Raji (cell line): Measurements from ENCODE around the gene PLEKHG4B.

Experiments
- POLR2A ChIP-seq: IDR thresholded peaks from 2 replicates; pipeline ENCODE4 v1.6.1; 2011; ENCODE audit warnings: low read depth, low read length, control low read depth; ENCODE audit not compliant: insufficient read depth

PLEKHG4B gene, protein sequence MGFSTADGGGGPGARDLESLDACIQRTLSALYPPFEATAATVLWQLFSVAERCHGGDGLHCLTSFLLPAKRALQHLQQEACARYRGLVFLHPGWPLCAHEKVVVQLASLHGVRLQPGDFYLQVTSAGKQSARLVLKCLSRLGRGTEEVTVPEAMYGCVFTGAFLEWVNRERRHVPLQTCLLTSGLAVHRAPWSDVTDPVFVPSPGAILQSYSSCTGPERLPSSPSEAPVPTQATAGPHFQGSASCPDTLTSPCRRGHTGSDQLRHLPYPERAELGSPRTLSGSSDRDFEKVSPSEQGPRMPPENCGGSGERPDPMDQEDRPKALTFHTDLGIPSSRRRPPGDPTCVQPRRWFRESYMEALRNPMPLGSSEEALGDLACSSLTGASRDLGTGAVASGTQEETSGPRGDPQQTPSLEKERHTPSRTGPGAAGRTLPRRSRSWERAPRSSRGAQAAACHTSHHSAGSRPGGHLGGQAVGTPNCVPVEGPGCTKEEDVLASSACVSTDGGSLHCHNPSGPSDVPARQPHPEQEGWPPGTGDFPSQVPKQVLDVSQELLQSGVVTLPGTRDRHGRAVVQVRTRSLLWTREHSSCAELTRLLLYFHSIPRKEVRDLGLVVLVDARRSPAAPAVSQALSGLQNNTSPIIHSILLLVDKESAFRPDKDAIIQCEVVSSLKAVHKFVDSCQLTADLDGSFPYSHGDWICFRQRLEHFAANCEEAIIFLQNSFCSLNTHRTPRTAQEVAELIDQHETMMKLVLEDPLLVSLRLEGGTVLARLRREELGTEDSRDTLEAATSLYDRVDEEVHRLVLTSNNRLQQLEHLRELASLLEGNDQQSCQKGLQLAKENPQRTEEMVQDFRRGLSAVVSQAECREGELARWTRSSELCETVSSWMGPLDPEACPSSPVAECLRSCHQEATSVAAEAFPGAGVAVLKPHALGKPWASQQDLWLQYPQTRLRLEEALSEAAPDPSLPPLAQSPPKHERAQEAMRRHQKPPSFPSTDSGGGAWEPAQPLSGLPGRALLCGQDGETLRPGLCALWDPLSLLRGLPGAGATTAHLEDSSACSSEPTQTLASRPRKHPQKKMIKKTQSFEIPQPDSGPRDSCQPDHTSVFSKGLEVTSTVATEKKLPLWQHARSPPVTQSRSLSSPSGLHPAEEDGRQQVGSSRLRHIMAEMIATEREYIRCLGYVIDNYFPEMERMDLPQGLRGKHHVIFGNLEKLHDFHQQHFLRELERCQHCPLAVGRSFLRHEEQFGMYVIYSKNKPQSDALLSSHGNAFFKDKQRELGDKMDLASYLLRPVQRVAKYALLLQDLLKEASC (N-terminal part only)

DNA sequence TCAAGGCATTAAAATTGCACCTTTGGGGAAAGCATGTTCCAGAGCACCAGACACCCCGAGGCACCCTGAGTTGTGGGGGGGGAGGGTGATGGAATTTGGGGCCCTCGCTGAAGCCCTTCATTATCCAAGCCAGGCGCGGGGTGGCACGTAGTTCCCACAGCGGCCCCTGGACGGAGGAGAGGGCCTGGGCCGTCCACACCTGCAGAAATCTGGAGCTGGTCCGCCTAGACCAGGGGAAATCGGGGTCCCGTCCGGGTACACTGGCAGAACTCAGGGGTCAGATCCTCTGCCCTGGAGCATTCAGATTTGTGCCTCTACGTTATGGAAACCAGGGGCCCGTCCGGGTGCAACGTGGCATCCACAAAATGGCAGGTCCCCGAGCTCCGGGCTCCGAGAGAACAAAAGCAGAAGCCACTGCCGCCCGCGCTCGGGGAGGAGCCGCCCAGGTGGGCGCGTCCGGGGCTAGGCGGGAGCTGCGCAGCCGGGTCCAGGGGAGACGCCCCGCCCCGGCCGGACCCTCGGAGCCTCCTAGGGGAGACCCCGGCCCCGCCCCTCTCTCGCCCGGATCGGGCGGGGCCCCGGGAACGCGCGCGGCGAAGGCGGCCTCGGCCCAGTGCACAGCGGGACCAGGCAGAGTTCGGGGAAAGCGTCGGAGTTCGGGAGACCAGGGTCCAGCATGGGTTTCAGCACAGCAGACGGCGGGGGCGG is at the start of gene PLEKHG4B:
Gene PLEKHG4B (plus strand): TSS at position 613 of the 708 bp plus-strand sequence. CDS start 64 bp downstream, at position 677.
- TF ChIP-seq POLR2A = no peak

DNA sequence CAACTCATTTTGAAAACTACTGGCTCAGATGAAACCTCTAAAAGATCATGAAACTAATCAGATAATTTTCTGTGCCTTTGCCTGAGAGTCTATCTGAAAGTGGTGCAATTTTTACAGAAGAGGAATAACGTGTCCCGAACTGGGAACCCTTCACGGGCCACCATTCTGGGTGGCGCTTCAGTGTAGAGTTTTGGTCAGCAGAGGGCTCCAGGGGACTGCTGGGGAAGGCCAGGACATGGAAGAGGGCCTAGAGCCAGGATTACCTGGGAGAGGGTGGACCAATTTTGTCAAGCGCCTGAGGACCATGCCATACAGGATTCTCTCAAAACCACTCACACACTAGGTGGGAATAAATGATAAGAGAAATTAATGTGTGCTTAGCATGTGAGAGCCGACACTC is 49.7 kb upstream of the PLEKHG4B start:
- TF ChIP-seq POLR2A = no peak

DNA sequence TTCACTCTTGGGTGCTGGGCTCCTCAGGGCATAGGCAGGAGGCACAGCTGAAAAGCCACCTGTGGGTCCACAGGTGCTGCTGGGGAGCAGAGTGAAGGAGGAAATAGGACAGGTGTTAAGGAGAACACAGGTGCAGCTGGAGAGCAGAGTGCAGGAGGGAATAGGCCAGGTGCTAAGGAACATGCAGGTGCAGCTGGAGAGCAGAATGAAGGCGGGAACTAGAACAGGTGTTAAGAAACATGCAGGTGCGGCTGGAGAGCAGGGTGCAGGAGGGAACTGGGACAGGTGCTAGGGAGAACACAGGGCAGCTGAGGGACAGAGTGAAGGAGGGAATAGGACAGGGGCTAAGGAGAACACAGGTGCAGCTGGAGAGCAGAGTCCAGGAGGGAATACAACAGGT is 43.8 kb upstream of the PLEKHG4B start:
- no peak for TF ChIP-seq POLR2A

DNA sequence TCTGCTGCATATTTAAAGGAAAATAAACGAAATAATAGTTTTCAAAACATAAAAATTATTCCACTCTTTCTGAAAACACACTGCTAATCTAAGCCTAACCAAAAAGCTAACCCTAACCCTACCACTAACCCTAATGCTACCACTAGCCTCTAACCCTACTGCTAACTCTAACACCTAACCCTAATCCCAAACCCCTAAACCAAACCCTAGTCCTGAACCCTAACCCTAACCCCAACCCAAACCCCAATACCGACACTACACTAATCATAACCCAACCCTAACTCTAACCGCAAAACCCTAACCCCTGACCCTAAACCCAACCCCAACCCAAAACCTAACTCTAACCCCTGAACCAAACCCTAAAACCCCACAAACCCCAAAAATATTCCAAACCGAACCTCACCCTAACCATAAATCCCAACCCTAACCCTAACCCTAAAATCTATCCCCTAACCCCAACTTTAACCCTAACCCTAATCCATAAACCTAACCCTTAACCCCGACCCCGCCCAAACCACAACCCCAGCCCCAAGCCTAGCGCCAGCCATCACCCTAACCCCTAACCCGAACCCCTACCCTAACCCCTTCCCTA is 41.9 kb upstream of the PLEKHG4B start:
- TF ChIP-seq POLR2A = no peak

DNA sequence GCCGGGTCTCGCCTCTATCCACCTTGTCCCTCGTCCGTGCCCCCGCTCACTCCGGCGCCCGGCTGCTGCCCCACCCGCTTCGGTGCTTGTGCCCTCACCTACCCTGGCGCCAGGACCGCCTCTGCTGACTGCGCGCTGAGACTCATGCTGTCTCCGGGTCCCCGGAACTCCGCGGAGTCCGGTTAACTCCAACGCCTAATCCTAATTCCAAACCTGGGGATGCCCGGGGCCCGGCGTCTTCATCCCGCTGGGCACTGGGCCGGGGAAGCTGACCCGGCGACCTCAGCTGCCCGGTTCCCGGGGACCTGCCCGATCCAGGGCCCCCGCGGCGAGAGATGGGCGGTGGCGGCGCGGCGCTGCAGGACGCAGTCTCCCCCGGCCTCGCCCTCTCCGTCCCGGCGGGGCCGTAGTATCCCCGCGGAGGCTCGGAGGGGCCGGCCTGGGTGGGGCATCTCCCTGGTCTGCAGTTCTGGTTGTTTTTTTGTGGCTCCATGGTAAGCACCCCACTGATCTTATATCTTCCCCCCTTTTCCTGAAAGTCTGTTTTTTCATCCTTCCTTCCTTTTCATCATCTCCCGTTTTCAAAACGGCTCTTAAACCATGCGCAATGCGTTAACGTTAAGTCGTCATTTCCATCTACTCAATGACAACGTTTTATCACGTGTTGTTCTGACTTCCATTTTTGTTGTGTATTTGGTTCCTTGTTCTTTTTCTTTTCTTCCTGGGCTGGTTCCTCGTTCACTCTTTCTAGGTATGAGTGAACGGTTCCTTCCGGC is 41.1 kb upstream of the PLEKHG4B start:
- TF ChIP-seq POLR2A = no peak

DNA sequence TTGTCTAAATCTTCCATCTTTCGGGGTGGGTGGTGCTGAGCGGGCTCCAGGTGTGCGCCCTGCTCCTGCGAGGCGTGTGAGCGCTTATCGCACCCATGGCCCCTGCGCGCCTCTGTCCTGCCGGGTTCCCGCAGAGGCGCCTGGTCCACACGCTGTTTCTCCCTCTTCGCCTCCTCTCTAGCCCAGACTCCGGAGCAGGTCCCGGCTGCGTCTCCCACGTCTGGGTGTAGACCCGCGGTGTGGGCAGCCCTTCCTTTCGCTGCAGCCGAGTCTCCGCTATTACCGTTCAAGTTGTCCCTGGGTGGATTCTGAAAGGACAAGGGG is 40.5 kb upstream of the PLEKHG4B start:
- no peak for TF ChIP-seq POLR2A

DNA sequence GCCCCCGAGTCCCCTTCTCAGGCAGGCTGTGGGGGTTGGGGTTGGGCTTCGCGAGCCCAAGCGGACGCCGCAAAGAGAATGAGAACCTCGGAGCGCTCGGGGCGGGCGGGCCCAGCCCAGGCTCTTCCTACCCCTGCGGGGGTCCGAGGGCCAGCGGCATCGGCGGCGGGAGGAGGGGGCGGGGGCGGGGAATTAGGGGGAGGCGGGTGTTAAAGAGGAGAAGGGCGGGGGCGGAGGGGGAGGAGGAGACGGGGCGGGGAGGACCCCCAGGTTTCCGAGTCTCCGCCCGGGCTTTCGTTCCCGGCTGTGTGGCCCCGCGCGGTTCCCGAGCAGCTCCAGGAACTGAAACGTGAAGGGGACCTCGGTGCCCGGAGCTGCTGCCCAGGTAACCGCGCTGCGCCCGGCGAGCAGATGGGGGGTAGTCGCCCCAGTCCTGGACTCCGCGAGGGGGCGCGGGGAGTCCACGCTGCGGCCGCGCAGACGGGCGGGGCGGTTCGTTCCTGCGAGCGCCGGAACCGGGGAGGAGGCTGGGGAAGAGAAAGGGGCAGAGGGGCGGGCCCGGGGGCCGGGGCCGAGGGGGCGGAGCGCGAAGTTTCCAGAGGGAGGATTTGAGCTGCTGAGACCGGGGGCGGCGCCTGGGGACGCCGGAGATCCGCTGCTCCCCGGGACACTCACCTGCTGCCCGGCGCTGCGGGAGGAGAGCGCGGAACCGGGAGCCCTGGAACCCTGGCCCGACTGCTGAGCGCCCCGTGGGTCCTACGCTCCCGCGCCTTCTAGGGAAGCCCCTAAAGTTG is 38.4 kb upstream of the PLEKHG4B start:
- TF ChIP-seq POLR2A = no peak

DNA sequence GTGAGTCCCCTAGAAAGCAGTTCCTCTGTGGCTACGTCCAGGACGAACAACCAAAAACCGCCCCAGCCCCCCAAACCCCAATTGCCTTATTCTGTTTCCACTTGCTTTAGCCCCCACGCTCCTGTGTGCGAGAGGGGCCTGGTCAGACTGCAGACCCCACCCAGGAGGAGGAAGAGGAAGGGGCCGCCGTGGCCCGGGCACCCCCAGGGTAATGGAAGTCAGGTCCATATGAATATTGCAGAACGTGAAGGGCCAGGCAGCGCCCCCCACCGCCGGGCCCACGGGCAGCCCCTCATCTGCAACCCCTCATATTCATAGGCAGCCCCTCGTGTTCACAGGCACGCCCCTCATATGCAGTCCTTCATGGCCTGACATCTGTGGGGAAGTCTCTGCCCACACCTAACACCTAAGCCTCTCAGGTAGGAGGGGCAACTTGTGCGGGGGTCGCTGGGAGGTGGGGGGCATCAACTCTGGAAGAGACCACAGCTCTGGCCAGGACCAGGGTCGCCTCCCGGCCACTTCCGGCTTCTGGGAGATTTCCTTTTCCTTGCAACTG is 37.7 kb upstream of the PLEKHG4B start:
- TF ChIP-seq POLR2A = no peak

DNA sequence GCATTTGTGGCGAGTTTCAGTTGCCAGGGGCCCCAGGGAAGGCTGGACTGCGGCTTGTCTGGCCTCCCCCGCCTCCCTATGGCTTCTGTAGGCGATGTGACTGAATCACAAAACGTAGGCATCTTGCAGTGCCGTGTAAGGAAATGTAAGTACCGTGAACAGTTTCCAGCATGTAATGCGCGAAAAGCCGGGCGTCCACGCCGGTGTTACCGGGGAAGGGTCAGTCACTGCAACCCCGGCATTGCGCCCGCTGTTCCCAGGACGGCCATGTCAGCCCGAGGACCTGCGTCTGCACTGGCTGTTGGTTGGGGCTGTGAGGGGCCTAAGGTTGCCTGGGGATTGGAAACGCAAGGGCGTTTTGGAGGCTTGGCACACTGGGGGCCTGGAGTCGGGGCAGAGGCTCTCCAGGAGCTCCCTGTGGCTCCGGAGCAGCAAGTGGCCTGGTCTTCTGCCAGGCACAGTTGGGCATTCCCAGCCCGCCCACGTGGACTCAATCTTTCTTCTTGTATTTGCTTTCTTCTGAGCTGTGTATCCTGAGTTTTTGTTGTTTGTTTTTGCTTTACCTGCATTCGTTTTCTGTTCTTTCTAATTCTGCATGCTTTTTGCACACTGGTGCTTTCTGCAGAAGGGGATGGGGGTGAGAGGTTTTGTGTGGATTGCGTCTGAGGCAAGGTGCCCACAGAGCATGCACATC is 36.9 kb upstream of the PLEKHG4B start:
- TF ChIP-seq POLR2A = no peak

DNA sequence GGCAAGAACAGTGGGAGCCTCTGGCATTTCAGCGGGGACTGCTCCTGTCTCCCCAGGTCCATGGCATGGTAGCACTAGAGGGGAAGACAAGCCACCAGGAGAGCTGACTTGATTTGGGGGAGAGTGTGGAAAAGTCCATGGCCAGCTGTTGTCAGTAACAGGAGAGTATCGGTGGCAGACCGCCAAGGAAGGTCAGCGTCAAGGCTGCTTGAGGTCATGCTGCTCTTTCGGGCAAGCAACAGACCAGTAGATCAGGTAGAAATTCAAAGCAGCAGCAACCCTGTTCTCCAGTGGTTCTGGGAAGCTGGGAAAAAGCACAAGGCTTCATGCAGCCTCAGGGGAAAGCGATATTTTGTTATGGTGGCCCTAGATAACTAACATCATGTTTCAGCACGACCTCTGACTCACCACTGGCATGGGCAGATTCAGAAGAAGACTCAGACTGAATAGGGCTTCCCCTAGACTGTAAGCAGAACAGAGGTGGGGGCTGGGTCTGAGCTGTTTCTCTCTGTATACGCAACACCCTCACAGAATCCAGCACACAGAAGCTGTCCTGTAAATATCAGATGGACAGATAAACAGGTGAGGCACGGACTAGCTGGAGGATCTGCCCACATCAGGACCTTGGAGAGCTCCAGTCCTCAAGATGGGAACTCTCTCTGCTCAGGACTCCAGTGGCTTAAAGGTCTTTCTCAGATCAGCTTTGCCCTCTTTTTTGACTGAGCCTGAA is 35.2 kb upstream of the PLEKHG4B start:
- no peak for TF ChIP-seq POLR2A

DNA sequence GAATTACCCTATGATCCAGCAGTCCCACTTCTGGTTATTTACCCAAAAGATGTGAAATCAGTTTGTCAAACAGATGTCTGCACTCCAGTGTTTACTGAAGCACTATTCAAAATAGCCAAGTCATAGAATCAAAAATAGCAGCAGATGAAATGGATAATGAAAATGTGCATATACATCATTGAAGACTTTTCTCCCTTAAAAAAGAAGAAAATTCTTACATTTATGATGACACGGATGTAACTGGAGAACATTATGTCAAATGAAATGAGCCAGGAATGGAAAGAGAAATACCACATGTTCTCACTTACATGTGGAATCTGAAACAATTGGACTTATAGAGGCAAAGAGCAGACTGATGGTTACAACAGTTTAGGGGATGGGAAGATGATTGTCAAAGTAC is 21.5 kb upstream of the PLEKHG4B start:
- TF ChIP-seq POLR2A = no peak
